Mammary epithelial cell (primary cell): ENCODE measurements around the gene SCNN1G.

Source experiments
- CTCF ChIP-seq, 2 donors: IDR thresholded peaks in 1 of 2; conservative IDR thresholded peaks in 1 of 2; 2 replicates each; pipeline ENCODE4 v1.5.1; 2011 to 2012; ENCODE audit warnings: inconsistent platforms in 2 of 2, low read length in 2 of 2, mild to moderate bottlenecking in 2 of 2, control low read depth in 1 of 2, low read depth in 1 of 2; ENCODE audit not compliant: insufficient read depth in 1 of 2; ENCODE audit errors: extremely low read depth in 1 of 2
- EZH2 ChIP-seq: IDR thresholded peaks from 2 replicates; pipeline ENCODE4 v1.6.1; 2012; ENCODE audit warnings: low read length, inconsistent platforms, borderline replicate concordance

GRCh38 chr16:23182206-23182678 is 303 bp upstream of the SCNN1G start:
- TF ChIP-seq CTCF (conservative IDR thresholded peaks at IDR 0.05 in 1 of 2, IDR thresholded peaks at IDR 0.05 in 1 of 2; ENCODE audit: extremely low read depth in 1 of 2, insufficient read depth in 1 of 2, low read depth in 1 of 2, low read length in 2 of 2) (peak; percentile 94 to 97), EZH2 (no peak)
